ENCODE measurements around the gene SULT1A1.
"Not testable (repeated sequence)": the region's sequence is repeated elsewhere in the genome, so short reads cannot be mapped to it uniquely, and the experiment has no call there.

The SULT1A1 gene

DNA sequence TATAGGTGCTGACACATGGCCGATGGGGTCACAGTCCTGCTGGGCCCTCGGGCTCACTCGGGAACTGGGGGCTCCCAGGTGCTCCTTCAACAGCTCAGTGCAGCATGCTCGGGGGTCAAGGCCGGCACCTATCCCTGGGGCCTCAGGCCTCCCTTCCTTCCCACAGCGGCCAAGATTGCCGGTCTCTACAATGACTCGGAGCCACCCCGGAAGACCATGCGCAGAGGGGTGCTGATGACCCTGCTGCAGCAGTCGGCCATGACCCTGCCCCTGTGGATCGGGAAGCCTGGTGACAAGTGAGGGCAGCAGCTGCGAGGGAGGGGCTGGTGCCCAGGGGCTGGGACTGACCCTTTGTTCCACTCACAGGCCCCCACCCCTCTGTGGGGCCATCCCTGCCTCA is 19.9 kb downstream of the SULT1A1 start:
- no peak for DNase-seq

- no peak for DNase-seq
Observed at GRCh38 chr16:28589069-28589468, 20.8 kb downstream of the SULT1A1 start.

DNA sequence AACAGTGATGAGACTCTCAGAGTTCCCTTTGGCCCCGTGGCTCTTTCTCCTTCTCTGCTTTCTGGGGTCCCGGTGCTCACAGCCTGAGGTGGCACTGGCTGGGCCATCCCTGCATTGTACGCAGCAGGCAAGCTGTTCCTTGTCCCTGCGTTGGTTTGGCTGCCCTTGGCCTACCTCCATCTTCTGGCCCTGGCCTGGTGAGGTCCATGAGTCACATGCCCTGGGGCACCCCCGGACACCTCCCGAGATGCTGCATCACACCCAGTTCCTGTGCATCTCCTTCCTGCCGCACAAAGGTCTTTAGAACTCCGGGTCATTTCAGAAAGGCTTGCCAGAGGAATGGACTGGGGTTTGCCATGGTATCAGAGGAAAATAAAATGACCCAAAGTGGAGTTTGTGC is 22.5 kb downstream of the SULT1A1 start:
- DNase-seq, result peak; percentile 33

- no peak for DNase-seq
Observed at GRCh38 chr16:28586466-28586865, 23.4 kb downstream of the SULT1A1 start.

DNA sequence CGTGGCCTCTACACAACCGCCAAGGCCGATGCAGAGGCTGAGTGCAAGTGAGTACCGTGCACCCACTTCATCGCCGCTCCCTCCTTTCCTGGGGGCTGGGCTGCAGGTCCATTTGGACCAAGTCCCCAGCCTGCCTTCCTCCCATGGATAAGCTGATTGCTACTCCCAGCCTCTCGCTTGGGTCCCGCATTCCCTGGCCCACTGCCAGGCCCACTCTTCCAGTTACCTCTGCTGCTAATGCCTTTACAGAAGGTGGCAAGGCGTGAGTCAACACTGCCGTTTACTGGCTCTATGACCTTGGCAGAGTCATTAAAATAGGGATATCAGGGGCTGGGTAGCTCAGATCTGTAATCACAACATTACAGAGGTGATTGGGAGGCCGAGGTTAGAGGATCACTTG is 24.2 kb downstream of the SULT1A1 start:
- DNase-seq, result no peak

- no peak for DNase-seq
Observed at GRCh38 chr16:28580726-28581315, 29.0 kb downstream of the SULT1A1 start.

DNA sequence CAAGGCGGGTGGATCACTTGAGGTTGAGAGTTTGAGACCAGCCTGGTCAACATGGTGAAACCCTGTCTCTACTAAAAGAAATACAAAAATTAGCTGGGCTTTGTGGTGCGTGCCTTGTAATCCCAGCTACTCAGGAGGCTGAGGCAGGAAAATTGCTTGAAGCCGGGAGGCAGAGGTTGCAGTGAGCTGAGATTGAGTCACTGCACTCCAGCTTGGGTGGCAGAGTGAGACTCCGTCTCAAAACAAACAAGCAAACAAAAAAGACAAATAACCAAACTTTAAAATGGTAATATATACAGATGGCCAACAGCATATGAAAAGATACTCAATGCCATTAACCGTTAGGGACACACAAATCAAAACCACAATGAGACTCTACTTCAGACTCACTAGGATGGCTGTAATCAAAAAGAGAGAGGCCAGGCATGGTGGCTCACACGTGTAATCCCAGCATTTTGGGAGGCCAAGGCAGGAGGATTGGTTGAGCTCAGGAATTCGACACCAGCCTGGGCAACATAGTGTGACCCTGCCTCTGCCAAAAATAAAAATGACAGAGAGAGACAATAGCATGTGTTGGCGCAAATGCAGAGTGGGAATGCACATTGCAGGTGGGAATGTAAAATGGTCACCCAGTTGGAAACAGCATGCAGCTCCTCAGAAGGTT is 34.3 kb downstream of the SULT1A1 start:
- DNase-seq, result no peak

DNA sequence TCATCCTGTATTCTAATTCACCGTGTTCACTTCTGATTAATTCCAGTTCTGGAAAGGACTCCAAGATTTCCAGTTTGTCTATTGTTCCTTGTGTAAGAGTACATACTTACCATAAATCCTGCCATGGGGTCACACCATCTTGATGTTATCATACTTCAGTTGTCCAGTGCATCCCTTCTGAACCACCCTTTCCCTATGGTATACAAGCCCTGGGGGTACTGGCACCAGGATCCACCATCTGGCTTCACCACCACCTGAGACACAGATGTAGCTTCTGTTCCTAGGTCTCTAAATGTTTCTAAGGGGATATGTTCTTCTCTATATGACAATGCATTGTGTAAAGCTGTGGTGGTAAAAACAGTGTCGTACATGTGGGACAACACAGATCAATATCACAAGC is 34.9 kb downstream of the SULT1A1 start:
- no peak for DNase-seq

DNA sequence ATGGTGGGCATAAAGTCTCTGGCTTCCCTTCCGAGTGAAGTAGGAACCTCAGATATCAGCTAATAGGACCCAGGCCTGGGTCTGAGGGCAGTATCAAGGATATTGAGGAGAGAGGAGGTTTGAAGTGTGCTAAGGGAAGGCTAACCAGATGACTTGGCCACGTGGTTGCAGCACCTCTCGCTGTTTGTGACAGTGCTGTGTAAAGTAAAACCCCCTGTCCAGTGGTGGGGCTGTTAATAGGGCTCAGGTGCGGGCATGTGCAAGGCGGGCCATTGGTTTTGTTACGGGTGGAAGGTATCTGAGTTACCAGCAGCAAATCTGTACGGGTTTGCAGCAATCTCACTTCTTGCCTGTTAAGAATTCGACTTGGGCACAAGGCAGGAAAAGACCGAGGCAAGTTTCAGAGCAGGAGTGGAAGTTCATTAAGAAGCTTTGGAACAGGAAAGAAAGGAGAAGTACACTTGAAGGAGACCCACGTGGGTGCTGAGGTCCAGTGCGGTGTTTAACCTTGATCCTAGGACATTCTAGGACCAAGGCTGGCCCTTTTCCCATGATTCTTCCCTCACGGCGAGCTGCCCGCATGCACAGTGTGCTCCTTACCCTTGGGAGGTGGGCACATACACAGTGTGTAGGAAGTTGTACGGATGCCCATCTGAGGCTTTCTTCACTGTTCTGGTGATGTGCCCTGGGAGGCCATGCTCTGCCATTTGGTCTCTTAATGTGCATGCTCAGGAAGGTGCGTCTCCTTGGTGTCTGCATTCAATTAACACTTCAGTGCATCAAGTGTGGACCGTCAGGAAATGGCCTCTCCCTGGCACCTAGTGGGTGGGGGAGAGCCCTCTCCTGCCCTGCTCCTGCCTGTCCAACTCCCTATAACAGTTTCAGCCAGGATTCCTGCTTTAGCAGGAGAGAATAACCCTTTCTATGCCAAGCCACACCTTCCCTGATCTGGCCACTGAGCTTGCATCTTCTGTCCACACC is 35.8 kb downstream of the SULT1A1 start:
- no peak for DNase-seq

DNA sequence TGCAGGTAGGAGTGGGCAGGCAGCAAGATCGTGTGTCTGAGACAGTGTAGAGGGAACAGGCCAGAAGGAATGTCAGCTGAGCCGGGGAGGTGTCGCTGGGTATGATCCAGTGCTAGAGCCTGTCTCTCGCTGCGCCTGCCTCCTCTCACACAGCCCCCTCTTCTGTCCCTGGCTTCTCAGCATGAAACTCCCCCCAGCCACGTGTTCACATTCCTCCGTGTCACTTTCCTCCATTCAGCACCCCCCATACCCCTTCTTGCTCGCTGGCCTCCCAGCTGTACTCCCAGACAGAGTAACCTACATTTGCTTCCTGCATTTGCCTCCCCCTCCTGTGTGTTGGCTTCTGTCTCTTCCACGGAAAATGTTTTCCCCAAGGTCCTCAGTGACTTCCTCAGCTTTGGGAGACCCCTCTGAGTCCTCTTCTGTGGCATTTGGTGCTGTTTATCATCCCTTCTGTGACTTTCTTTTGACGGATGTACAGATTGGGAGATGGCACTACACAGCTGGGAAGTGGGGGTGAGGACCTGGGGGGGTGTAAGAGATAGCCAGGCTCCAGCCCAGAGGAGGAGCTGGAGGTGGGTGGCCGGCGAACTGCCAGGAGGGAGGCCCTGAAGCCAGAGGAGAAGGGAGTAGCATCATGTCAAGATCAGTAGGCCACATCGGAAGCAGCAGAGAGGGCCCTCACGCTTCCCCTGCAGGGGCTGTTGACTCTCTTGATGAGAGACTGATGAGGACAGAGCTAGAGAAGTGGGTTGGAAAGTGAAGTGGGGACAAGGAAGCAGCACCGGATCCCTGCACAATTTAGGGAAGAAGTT is 36.9 kb downstream of the SULT1A1 start:
- DNase-seq, result no peak

- no peak for DNase-seq
Observed at GRCh38 chr16:28569968-28570752, 39.7 kb downstream of the SULT1A1 start.

GRCh38 chr16:28569021-28569420 is 40.8 kb downstream of the SULT1A1 start:
- DNase-seq, result no peak

- DNase-seq, result no peak
Observed at GRCh38 chr16:28567292-28567691, 42.6 kb downstream of the SULT1A1 start.

DNA sequence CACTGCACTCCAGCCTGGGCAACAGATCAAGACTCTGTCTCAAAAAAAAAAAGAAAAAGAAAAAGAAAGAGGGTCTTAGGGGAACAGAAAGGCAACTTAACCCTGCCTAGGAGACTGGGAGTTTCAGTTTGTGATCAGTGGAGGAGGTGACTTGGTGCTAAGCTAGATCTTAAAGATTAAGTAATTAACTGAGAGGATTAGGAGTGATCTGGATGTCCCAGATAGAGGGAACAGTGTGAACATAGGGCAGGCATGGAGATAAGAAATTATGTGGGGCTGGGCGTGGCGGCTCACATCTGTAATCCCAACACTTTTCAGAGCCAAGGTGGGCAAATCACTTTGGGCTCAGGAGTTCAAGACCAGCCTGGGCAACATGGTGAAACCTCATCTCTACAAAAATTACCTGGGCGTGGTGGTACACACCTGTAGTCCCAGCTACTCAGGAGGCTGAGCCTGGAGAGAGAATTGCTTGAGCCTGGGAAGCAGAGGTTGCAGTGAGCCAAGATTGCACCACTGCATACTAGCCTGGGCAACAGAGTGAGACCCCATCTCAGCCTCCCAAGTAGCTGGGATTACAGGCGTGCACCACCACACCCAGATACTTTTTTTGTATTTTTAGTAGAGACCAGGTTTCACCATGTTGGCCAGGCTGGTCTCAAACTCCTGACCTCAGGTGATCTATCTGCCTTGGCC is 43.5 kb downstream of the SULT1A1 start:
- DNase-seq, result not testable (repeated sequence)

GRCh38 chr16:28563218-28563617 is 46.6 kb downstream of the SULT1A1 start:
- no peak for DNase-seq

GRCh38 chr16:28562199-28562598 is 47.6 kb downstream of the SULT1A1 start:
- no peak for DNase-seq

GRCh38 chr16:28561557-28562187 is 48.2 kb downstream of the SULT1A1 start:
- DNase-seq, result no peak

- no peak for DNase-seq
Observed at GRCh38 chr16:28558456-28558855, 51.4 kb downstream of the SULT1A1 start.

DNA sequence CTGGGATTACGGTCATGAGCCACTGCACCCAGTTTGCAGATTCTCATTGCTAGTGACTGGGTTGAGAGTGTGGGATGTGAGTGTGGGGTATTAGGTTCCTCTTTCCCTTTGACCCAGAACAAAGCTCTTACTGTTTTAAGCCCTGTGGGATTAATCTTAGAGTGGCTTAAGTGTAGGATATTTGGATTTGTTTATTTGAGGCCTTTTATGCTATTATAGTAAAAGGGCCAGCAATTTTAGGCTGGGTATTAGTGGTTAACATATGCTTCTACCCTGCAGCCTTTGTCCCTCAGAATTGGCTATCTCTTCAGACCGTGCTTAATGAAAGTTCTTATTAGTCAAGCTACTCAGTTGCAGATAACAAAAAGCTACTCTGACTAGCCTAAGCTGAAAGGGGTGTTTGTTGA is 52.9 kb downstream of the SULT1A1 start:
- DNase-seq, result no peak

DNA sequence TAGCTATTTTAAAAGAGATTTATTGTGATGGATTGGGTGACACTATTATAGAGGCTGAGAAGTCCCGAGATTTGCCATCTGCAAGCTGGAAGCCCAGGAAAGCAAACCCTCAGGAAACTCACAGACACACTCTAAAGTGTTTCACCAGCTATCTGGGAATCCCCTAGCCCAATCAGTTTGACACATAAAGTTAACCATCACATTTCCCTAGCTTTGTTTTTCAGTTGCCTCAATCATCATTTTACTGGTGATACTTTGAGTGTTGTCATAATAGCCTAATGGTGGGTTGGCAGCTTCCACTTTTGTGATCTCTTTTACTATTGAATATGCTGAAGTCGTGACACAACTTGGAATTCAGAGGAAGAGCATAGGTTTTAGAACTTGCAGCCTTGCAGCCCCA is 54.3 kb downstream of the SULT1A1 start:
- DNase-seq, result no peak

All from T1000 (cell line).